ENCODE measurements around the gene MRPL14.
A peak's percentile ranks its signal among the peaks of the same experiment; 100 is the strongest.
"Not testable (repeated sequence)": the region's sequence is repeated elsewhere in the genome, so short reads cannot be mapped to it uniquely, and the experiment has no call there.

Gene MRPL14

GRCh38 chr6:44149369-44150012, 22.2 kb upstream of the MRPL14 start:
- DNase-seq (ENCODE audit: low spot score): no peak

- DNase-seq (ENCODE audit: low spot score): no peak
Observed at GRCh38 chr6:44148306-44148705, 21.1 kb upstream of the MRPL14 start.

DNA sequence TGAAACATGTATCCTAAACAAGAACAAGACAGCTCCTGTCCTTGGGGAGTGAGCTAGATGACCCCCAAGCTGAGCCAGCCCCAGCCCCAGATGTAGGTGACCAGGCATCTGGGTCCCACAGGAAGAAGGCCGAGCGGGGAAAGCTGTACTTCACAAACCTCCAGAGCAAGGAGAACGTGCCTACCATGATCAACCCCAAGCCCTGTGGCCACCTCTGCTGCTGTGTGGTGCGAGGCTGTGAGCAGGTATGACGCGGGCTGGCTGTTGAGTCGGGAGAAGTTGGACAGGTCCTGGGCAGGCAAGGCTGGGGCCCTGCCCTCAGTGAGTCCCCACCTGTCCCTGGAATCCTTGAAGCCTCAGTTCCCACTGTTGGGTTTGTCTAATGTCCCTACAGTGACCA, 20.0 kb upstream of the MRPL14 start:
- no peak for DNase-seq (ENCODE audit: low spot score)

- DNase-seq (ENCODE audit: low spot score): no peak
Observed at GRCh38 chr6:44146685-44147084, 19.4 kb upstream of the MRPL14 start.

DNA sequence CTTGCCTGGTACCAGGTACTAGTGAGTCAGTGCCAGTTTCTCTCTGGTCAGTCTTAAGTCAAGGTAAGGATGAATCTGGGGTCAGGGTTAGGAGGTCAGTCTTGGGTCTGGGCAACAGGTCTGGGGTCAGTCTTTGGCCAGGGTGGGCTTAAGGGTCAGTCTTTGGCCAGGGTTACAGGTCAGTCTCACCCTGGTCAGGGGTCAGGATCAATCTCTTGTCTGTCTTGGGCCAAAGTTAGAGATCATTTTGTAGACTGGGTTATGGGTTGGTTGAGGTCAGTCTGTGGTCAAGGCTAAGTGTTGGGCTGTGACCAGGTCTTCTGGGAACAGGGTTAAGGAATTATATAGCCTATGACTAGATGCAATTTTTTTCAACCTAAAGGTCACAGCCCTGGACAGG, 18.6 kb upstream of the MRPL14 start:
- DNase-seq (ENCODE audit: low spot score): no peak

DNA sequence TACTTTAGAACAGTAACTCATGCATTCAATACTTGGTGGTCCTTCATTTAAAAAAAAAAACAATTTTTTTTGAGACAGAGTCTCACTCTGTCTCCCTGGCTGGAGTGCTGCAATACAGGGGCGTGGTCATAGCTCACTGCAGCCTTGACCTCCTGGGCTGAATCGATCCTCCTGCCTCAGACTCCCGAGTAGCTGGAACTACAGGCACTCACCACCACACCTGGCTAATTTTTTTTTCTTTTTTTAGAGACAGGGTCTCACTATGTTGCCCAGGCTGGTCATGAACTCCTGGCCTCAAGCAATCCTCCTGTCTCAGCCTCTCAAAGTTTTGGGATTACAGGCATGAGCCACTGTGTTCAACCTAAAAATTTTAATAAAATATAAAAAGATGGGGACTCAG, 17.3 kb upstream of the MRPL14 start:
- DNase-seq (ENCODE audit: low spot score): not testable (repeated sequence)

GRCh38 chr6:44143731-44144130, 16.5 kb upstream of the MRPL14 start:
- no peak for DNase-seq (ENCODE audit: low spot score)

GRCh38 chr6:44142835-44143234, 15.6 kb upstream of the MRPL14 start:
- DNase-seq (ENCODE audit: low spot score): no peak

GRCh38 chr6:44139351-44139743, 12.1 kb upstream of the MRPL14 start:
- DNase-seq (ENCODE audit: low spot score): no peak

DNA sequence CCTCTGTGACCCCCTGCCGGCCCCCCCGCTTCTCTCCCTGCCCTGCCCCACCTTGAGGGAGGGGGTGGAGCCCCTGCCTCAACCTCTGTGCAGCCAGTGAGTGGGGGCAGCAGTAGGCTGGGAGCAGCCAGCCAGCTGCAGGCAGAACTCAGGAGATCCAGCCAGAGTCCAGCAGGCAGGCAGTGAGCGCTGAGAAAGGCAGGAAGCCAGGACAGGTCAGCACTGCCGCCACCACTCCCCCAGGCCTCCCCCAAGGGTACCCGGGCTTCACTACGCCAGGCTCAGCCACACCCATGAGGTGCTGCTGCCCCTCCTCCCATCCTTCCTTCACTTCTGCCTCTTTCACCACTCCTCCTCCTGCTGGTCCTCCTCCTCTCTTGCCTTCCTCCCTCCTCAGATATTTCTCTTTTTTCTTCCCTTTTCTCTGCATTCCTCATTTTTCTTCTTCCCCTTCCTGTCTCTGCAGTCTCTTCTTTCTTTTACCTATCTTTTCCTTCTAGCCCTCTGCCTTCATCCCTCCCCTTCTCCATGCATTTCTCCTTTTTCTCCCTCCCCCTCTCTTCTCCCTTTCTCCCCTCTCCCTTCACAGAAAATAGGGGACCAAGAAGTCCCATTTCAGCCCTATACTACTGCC, 11.6 kb upstream of the MRPL14 start:
- DNase-seq (ENCODE audit: low spot score): no peak

- DNase-seq (ENCODE audit: low spot score): no peak
Observed at GRCh38 chr6:44135875-44136274, 8.6 kb upstream of the MRPL14 start.

DNA sequence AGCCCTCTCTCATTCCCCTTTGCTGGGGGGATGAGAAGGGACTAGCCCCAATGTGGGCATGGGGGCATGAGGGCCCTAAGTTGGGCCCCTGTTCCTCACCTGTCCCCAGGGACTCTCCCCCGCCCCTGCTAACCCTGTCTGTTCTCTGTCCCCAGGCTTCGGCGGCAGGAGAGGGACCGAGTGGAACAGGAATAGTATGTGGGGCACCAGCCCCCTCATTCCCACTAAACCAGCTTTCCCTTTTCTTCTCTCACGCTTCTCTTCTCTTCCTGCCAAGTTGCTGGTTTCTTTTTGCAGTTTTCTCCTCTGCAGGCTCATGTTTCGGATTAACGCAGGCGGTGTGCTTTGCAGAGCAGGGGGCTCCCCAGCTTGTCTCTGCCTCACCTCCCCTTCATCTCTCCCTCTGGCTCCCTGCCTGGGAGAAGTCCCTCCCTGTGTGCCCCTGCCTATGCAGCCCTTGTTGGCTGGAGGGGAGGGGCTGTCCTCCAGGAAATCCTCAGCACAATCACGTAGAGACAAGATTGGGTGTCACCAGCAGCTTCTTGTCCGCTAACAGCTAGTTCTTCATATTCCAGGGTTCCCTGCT, 8.0 kb upstream of the MRPL14 start:
- DNase-seq (ENCODE audit: low spot score): no peak

GRCh38 chr6:44133981-44134711, 6.9 kb upstream of the MRPL14 start:
- no peak for DNase-seq (ENCODE audit: low spot score)

GRCh38 chr6:44133003-44133931, 6.0 kb upstream of the MRPL14 start:
- DNase-seq (ENCODE audit: low spot score): no peak

GRCh38 chr6:44132476-44132875, 5.2 kb upstream of the MRPL14 start:
- no peak for DNase-seq (ENCODE audit: low spot score)

GRCh38 chr6:44131892-44132291, 4.6 kb upstream of the MRPL14 start:
- no peak for DNase-seq (ENCODE audit: low spot score)

DNA sequence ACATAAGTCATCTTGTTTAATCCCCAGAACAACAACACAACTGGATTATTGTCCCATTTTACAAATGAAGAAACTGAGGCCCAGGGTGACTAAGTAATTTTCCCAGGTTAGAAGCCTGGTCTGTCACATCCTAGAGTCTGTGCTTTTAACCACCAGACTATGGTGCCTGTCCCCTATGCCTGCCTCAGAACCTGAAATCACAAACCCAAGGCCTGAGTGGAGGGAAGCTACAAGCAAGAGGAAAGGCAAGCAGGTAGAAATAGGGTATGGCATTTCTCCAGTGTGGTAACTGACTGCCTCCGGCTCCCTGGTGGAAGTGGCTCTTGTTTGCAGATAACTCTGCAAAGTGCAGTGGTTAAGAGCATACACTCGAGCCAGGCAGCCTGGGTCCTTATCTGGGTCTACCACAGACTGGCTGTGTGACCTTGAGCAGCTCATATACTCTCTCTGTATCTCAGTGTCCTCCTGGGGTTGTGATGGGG, 2.6 kb upstream of the MRPL14 start:
- DNase-seq (ENCODE audit: low spot score): no peak

DNA sequence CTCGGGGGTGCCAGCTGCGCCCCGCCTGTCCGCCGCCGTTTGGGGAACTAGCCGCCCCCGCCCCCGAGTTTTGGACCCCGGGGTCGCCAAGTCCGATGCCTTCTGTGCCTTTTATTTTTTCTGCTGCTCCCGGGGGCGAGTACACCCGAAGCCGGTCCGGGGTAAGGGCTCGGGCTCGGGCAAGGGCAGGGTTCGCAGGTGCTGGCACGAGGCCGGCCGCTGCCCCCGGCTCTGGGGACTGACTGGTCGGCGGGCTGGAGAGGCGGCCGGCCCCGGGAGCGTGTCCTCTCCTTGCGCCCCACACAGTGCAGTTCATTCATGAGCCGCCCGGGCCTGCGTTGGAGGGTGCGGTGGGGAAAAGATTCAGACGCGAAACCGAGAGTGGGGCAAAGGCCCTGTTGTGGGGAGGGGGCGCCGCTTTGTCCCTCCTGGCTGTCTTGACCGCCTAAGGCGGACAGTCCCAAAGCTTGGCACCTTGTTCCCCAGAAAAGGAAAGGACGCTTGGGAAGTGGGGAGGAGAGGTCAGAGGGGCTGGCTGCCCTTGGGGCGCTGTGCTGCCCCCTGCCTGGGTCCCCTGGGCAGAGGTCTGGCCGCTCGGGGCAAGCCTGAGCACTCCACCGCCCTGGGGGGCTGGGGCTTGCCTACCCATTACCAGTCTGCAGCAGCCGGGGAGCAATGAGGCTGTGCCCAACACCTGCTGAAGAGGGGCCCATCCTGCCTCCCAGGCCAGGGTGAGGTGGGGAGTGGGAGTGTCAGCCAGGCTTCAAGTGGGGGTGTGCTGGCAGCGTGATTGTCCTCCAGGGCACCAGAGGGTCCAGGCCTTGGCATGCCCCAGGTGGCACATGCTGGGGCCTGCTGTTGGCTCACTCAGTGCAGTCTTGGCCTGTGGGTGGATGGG, 1.0 kb upstream of the MRPL14 start:
- DNase-seq (ENCODE audit: low spot score): peak; percentile 39

DNA sequence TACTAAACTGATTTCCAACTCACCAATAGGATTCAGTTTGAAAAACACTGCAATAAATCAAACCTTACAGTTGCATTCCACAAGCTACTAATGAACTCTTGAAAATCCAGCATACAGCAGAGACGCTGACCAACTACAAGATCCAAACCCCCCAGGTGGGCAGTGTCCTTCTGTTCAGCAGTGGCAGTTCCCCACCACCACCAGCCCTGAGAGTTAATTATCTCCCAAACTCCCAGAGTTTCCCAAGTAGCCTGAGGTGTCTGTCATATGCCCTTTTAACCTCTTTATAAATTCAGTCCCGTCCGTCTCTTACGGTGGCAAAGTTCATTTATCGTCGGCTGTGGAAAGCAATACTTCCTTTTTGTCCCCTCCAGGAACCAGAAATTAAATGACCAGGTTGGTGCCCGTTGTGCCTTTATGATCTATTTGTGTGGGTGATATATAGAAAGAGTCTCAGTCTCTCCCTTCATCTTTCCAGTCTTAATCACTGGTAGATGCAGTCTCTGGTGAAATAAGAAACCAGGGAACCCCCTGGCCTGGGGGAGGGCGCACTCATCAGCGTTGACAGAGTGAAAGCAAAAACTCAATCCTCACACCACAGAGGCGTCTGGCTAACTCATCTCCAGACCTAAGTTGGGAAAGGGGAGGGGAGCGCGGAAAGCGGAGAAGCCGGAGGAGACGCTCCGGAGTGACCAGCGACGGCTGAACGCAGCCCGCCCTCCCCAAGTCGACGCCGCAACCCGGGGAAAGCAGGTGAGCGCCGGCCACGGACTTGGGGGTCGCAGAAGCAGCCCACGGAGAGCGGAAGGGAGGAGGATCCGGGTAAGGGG, 717 bp downstream of the MRPL14 start:
- peak; percentile 51 for DNase-seq (ENCODE audit: low spot score)

GRCh38 chr6:44123544-44123943, 3.7 kb downstream of the MRPL14 start:
- no peak for DNase-seq (ENCODE audit: low spot score)

Measured in germinal center (tissue), 1 donor.